ENCODE data around the gene HPX.
"Not testable (repeated sequence)": the region's sequence is repeated elsewhere in the genome, so short reads cannot be mapped to it uniquely, and the experiment has no call there.

The HPX gene

DNA sequence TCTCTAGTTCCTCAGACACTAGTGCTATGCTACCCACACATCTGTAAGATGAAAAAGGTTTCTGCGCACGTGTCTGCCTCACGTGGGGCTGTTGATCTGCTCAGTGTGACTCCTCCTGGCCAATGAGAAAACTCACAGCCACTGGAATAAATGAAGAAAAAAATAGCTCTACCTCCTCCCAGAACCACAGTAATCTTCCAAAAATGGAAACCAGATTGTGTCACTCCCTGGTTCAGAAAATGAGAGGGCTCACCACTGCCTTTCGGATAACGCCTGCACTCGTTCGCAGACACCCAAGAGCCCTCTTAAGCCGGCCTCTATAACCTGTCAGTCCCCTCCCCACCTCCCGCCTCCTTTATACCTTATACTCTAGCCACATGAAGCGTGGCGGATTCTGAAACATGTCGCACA lies 27.0 kb downstream of the HPX start:
- peak; percentile 89 to 90 for ATAC-seq

DNA sequence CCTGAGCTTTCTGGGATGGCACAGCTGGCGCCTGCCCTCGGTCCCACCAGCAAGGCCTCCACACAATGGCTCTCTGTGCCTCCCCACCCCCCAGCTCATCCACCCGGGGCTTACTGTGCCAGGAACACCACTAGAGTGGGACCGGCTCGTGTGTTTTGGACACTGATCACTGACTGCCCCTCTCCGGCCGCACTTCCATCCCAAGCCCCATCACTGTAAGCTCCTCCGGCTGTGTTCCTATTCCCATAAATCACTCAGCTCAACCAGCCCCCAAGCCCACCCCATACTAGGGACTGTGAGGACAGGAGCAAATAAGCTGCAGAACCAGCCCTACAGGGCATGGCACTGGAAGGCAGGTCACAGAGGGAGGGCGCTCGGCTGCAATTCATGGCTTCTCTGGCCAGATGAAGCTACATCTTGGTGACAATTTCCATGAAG lies 29.2 kb downstream of the HPX start:
- ATAC-seq, result no peak

DNA sequence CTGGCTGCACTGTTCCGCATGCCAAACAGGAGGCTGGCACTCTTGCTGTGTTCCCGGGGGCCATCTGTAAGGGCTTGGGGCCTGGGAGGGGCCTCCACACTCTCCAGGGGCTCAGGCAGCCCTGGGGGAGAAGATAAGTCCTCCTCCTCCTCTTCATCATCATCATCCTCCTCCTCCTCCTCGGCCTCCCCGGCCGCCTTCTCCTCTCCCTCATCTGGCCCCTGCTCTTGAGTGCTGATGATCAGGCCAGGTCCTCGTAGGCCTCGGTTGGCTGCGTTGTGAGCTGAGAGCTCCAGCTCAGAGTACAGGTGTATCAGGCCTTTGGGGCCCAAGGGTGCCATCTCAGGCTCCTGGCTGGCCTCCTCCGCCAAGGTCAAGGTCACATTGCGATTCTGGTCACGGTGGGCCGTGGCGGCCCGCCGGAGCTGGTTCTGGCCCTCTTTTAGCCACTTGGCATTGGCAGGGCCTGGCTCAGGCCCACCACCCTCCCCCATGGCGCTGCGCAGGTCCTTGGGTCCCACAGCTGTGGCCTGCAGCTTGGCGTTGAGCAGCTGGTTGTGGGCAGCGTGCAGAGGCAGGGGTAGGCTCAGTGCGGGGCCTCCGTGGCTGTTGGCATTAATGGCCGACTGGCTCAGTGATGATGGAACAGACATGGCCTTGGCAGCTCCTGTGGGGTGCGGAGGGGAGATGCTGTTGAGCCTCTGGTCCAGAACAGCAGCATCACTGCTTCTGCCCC lies 29.9 kb downstream of the HPX start:
- ATAC-seq, result no peak

DNA sequence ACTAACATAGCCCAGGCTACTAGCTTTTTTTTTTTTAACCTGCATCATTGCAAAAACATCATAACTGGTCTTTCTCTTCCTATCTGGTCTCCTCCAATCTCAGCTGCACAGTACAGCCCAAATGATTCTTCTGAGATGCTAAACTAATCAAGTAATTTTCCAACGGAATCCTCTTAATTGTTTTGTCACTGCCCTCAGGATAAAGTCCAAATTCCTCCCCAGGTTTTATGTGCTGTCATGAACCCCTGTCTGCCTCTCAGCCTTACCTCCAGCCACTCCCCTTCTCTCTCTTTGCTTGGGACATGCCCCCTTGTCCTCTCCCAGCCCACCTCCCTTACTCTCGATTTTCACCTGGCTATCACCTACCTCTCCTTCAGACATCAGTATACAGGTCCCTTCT lies 34.4 kb downstream of the HPX start:
- ATAC-seq, result no peak

DNA sequence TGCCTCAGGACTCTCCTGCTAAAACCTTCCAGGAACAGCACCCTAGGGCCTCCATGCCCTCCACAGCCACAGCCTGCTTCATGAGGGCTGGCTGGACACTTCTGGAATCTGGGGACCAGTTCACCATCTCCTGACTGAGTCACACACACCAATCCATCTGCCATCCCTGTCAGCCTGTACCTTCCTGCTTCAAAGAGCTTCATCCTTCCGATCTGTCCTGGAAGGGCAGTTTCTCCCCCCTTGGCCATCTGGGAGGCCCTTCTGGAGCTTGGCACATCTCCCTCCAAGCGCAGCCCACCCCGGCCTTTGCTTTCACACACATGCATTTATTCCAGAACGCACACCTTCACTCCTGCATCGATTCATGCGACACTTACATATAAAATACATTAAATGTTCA lies 34.9 kb downstream of the HPX start:
- no peak for ATAC-seq

DNA sequence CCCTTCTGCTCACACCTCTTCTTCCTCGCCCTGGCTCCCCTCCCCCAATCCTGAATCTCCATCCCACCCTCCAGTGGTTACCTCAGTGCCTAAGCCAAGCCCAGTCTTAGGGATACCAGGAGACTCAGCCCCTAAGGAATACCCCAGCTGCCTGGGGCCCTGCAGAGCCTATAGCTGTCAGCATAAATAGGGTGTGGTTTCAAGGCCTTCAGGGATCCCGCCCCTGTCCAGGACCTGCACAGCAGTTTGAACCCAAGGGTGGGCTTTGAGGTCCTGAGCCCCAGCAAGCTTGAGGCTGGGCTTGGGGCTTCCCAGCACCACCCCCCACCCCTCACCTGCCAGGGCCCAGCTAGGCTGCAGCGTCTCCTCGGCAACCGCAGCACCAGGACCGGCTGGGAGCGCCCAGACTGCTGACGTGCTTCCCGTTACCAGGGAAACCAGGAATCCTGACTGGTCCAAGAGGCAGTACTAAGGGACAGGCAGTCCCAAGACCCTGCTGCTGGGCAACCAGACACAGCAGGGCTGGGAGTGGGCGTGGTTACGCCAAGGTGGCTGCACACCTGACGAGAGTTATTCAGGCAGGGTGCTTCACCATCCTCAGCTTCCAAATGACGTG lies 35.6 kb downstream of the HPX start:
- ATAC-seq, result no peak

DNA sequence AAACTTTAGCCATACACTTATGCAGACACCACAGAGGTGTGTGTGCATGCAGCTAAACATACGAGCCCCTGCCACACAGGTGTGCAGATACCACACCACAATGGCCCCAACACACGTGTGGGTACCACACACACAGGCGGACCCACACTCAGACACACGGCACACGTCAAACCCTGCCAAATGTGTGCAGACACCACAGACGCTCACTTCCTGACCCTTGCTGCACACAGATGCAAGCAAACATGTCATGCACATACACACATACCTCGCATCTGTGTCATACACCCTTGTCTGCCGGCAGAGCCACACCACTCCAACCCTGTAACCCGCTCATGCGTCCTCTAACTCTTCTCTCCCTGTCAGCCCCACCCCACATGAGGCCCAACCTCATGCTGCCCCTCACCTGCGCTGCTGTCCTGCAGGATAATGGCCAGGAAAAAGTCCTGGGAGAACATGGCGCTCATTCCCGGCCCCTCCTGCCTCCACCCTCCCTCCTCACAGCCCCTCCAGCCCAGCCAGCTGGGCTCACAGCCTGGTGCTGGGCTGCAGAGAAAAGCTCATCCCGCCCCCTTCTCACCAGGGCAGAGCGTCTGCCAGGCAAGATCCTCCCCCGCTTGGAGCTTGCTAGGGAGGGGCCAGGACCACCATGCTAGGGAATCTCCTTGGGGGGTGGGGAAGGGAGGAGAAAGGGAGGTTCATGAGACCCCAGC lies 36.3 kb downstream of the HPX start:
- peak; percentile 61 to 66 for ATAC-seq

DNA sequence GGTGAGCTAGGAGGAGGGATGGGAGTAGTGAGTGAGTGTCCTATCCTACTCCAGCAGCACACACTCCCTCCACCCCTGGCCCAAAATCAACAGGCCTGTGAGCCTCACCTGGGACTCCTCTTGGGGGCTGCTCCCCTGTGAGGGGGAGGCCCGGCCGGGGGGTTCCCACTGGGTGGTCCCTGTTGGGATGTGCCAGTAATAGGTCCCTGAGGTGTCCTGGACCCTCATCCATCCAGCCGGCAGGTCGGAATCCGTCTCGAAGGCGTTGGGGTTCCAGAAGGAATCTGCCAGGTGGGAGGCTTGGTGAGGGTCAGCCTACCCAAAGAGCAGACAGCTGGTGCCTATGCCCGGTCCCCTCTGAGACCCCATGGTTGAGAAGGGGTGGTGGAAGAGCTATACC lies 37.2 kb downstream of the HPX start:
- no peak for ATAC-seq

DNA sequence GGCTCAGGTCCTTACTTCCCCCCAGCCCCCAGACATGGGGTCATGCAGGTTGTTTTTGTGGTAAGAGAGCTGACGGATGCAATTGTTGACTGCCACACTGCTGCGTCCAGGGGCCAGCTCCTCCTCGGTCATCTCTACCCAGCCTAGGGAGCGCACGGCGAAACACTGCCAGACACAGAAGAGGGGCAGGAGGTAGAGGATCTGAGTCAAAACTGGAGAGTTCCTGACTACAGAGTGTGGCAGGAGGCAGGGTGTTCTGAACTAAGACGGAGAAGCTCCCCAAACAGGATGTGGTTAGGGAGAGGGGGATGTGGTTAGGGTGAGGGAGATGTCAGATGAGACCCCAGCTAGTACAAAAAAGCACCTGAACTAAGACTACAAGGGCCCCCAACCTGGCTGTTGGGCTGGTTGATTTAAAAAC lies 38.2 kb downstream of the HPX start:
- peak; percentile 85 for ATAC-seq

DNA sequence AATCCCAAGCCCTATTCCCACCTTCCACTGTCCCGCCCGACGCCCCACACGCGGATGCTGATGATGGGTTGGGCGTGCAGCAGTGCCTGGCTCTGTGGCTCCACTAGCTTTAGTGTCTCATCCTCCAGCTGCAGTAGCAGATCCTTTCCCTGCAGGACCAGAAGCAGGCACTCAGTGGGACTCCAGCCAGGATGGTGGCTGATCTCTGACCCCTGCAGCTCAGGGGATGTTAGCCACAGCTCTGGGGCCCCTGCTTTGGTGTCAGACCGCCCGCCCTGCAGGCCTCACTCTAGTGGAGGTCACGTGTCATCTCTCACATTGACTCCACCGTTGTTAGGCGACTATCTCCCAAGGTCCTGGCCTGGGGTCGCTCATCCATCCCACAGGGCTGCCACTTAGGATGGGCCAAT lies 38.7 kb downstream of the HPX start:
- ATAC-seq, result peak; percentile 10 to 18

DNA sequence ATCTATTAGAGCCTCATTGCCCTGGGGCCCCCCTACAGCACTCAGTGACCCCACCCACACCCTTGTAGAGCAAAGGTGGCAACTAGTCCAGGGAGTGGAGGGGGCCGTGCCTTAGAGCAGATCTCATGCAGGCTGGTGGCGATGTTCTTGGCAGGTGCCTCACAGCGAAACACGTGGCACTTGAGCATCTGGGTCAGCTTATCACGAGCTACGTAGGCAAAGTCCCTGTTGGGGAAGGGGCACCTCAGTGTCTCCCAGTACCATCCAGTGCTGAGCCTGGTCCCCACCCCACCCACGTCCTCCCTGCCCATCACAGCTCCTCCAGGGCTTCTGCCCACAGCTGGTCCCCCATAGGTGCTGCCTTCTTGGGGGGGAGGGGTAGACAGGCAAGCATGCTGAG lies 39.3 kb downstream of the HPX start:
- no peak for ATAC-seq

DNA sequence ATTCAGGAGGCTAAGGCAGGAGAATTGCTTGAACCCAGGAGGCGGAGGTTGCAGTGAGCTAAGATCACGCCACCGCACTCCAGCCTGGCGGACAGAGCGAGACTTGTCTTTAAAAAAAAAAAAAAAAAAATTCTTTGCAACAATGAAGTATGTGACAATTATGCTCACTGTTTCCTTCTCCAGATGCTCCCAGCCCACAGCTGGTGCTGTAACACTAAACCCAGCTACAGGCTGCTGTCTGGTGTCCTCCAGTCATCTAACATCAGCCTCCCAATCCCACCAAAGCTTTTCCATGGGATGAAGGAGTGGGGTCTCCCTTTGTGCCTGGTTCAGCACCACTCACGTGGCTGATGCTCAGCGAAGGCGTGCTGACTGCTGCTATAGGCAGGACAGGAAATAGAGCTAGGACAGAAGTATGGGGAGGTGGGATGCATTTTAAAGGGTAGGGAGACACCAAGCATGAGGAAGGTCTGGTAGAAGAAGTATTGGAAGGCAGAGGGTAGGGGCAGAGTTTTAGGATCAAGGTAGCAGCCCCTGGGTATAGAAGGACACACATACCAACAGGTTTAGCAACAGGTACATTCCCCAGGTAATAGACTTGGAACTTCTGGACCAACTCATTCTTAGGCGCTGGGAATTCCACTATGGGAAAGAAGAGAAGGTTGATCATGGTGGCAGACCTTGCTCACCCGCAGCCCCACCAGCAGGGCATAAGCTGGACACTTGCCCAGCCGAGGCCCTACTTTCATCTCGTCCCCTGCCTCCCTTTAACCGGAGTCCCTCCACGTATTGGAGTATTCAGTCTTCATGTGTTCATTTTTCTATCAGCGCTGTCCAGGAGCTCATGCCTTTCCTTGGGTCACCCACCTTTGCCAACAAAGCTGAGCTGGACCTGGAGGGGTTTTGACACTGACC lies 40.1 kb downstream of the HPX start:
- ATAC-seq, result no peak

DNA sequence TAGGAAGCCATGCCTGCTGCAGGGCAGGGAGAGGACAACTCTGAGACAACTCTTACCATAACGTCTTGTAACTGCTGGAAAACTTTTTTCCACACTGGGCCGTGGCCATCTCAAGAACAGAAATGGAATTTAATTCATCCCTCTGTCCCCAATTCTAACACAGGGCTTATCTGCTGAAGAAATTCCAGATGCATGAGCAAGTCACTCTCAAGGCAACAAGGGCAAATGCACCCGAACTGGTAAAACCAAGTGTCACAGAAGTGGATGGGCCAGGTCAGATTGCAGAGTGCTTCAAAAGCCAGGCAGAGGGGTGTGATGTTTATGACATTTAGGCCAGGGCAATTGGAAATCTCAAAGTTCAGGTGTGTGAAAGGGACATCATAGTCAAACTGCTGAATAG lies 43.2 kb downstream of the HPX start:
- no peak for ATAC-seq

DNA sequence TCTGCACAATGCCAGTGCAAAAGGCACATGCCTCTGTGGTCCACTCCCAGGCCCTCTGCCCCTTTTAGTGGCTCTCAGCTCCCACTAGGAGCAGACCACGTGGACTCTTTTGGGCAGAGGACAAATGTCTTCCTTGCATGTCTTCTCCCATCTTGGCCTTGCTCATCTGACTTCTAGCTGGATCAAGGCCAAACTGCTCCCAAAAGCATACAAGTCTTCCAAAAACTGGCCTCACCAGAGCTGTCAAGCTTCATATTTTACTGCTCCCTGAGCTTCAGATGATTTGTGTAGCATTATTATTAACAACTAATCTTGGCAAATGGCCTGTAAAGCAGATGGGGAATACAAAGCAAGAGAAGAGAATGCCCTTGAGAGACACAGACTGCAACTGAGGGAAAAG lies 43.6 kb downstream of the HPX start:
- ATAC-seq, result no peak

DNA sequence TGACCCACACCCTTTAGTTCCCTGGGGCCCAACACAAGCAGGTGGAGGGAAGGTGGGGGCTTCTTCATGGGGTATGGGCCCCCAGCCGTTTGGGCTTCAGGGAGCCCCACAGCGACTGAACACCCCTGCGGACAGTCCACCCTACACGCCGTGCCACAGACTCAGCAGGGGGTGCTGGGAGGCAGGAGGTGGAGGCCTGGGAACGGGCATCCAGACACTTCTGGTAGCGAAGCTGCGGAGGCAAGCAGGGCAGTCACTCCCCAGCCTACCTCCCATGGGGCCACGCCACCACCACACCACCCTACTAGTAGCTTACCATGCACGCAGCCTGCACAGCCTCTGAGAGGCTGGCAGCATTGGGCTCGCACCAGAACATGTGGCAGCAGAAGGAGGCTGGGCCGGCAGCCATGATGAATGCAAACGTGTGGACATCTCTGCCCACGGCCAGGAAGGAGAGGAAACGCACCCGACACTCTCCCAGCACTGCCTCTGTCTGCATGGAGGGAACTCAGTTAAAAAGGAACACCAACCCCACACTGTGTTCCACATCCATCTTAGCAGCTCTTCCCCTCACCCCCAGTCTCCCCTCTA lies 45.2 kb downstream of the HPX start:
- ATAC-seq, result no peak

DNA sequence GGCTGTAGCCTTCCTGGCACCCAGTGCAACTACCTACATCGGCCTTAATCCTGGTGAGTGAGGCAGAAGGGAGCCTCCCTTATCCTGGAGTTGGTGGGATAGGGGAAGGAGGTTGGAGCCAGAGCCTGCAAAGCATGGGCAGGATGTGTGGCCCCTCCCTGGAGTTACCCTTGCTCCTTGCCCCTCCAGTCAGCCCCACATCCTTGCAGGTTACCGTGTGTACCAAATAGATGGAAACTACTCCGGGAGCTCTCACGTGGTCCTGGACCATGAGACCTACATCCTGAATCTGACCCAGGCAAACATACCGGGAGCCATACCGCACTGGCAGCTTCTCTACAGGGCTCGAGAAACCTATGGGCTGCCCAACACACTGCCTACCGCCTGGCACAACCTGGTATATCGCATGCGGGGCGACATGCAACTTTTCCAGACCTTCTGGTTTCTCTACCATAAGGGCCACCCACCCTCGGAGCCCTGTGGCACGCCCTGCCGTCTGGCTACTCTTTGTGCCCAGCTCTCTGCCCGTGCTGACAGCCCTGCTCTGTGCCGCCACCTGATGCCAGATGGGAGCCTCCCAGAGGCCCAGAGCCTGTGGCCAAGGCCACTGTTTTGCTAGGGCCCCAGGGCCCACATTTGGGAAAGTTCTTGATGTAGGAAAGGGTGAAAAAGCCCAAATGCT lies 46.7 kb downstream of the HPX start:
- ATAC-seq, result no peak

DNA sequence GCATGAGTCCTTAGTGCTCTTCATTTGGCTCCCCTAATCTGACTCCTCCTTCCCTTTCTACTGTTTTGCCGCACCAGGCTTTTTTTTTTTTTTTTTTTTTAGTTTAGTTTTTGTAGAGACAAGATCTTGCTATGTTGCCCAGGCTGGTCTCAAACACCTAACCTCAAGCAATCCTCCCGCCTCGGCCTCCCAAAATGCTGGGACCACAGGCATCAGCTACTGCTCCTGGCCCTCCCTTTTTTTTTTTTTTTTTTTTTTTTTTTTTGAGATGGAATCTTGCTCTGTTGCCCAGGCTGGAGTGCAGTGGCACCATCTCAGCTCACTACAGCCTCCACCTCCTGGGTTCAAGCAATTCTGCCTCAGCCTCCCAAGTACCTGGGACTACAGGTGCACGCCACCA lies 48.5 kb downstream of the HPX start:
- not testable (repeated sequence) for ATAC-seq

DNA sequence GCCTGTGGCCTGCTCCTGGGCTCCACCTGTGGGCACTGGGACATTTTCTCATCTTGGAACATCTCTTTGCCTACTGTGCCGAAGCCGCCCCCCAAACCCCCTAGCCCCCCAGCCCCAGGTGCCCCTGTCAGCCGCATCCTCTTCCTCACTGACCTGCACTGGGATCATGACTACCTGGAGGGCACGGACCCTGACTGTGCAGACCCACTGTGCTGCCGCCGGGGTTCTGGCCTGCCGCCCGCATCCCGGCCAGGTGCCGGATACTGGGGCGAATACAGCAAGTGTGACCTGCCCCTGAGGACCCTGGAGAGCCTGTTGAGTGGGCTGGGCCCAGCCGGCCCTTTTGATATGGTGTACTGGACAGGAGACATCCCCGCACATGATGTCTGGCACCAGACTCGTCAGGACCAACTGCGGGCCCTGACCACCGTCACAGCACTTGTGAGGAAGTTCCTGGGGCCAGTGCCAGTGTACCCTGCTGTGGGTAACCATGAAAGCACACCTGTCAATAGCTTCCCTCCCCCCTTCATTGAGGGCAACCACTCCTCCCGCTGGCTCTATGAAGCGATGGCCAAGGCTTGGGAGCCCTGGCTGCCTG lies 49.2 kb downstream of the HPX start:
- no peak for ATAC-seq

DNA sequence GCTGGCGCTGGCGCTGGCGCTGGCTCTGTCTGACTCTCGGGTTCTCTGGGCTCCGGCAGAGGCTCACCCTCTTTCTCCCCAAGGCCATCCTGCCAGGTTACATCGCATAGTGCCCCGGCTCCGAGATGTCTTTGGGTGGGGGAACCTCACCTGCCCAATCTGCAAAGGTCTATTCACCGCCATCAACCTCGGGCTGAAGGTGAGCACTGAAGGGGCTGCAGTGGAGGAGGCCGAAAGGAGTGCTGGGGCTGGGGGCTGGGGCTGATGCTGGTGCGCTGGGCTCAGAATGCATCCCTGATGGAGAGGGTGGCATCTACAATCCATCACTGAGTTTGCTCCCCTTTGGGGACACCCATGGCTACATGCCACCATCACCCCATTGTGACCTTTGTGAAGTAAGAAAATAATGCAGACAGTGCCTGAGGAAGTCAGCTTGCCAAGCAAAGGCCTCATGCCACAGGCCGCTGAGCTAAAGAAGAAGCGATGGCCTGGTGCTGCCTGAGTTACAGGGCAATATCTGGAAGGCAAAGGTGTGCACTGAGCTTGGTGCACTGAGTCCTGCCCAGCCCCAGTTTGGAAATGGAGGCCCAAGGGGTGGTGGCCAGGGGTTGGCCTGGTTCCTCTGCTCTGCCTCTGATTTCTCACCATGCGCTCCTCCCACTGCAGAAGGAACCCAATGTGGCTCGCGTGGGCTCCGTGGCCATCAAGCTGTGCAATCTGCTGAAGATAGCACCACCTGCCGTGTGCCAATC lies 49.9 kb downstream of the HPX start:
- ATAC-seq, result no peak

DNA sequence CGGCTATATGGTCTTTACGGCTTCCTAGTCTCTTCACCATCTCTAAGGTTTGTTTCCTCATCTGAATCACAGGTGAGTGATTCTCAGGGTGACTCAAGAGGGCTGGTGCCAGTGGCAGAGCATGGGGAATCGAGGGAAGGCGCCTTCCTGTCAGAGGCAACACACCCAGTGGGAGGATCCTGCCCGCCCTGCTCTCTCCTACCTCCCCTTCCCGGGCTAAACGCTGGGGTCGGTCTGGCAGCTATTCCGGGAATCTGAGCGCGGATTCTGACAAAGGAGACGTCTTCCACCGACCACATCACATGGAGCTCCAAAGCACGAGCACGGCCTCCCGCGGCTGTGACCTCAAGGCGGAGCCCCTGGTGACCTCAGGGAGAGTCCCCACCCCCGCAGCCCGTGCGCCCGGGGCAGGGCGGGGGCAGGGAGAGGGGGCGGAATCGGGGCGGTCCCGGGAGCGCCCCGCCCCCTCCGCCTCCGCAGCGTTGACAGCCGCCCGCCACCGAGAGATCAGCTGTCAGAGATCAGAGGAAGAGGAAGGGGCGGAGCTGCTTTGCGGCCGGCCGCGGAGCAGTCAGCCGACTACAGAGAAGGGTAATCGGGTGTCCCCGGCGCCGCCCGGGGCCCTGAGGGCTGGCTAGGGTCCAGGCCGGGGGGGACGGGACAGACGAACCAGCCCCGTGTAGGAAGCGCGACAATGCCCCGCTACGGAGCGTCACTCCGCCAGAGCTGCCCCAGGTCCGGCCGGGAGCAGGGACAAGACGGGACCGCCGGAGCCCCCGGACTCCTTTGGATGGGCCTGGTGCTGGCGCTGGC lies 50.7 kb downstream of the HPX start, which contains the start of gene SMPD1:
TSS of gene SMPD1 (plus strand) at position 570 of the 813 bp plus-strand sequence. CDS start at position 695, 125 bp downstream.
- peak; percentile 89 to 90 for ATAC-seq

All from activated CD4-positive, CD25-positive, alpha-beta regulatory T cell treated with anti-CD3 and anti-CD28 coated beads, Interleukin-2, amount 50 U/mL, for 24 hours (primary cell).